Endothelial cell of umbilical vein (primary cell): Measurements from ENCODE around the gene CADM4. TPM values are rescaled to one million over a fixed set of nuclear protein-coding genes. Genes with fewer than 3 reads are reported as not detected.

Experiments used
- BruUV-seq: library from RNA; stranded (reverse); fragments of 400-500 nt; replicated peaks from 2 replicates; lab custom pipeline; 2021; lab: Mats Ljungman, UMichigan
- CTCF ChIA-PET: fragments of 300-600, 350-600 bp; sonication (Branson Sonifier 250); formaldehyde crosslinking; loops from one replicate; lab custom pipeline; 2021; ENCODE audit warnings: antibody characterized with exemption, inconsistent platforms; lab: Charles Lee
- POLR2A ChIA-PET: fragments of 300-600, 350-600 bp; sonication (Branson Sonifier 250); formaldehyde crosslinking; loops from one replicate; lab custom pipeline; 2021; ENCODE audit warnings: antibody characterized with exemption, inconsistent platforms; lab: Charles Lee
- DNase-seq: peaks from one replicate; pipeline ENCODE4 v3.0.0-alpha.2; 2011; ENCODE audit warnings: low read depth, low spot score
- FAIRE-seq: peaks from 2 replicates; lab custom pipeline; 2011; peaks lifted over from hg19 to GRCh38; lab: Jason Lieb, UNC
- H2AFZ ChIP-seq: 2 replicates; pipeline ENCODE4 v1.6.0; 2012; ENCODE audit warnings: low read depth, low read length, control low read depth, inconsistent platforms
- H3K27ac ChIP-seq: 2 replicates; pipeline ENCODE4 v1.5.1; 2011; ENCODE audit warnings: low read depth, mild to moderate bottlenecking, control low read depth, low read length, moderate library complexity; ENCODE audit not compliant: insufficient read depth
- H3K27me3 ChIP-seq, 2 experiments: 2 replicates each; pipeline versions ENCODE4 v1.6.0 to v1.6.1; 2011; ENCODE audit warnings: low read length in 2 of 2, mixed read lengths in 1 of 2; ENCODE audit not compliant: control insufficient read depth in 2 of 2, insufficient read depth in 2 of 2
- H3K36me3 ChIP-seq, 2 experiments: 2 replicates in 1 of 2; 3 replicates in 1 of 2; pipeline ENCODE4 v1.5.1; 2011; ENCODE audit warnings: low read length in 2 of 2, mild to moderate bottlenecking in 1 of 2, moderate library complexity in 1 of 2; ENCODE audit not compliant: control insufficient read depth in 2 of 2, insufficient read depth in 2 of 2; ENCODE audit errors: extremely low read depth in 1 of 2
- H3K4me1 ChIP-seq: 3 replicates; pipeline ENCODE4 v1.5.1; 2011; ENCODE audit warnings: mild to moderate bottlenecking, low read length; ENCODE audit not compliant: control insufficient read depth, insufficient read depth; ENCODE audit errors: extremely low read depth
- H3K4me2 ChIP-seq: 2 replicates; pipeline ENCODE4 v1.6.1; 2011; ENCODE audit warnings: low read length, control low read depth, mixed read lengths; ENCODE audit not compliant: insufficient read depth
- H3K4me3 ChIP-seq, 3 experiments: fragments of 200-600 bp in 1 of 3; sonication (generic), shearing (Covaris generic) in 1 of 3; replicated peaks in 1 of 3; 2 replicates each; pipeline ENCODE4 v1.5.1; 2011 to 2016; ENCODE audit warnings: control low read depth in 3 of 3, low read length in 3 of 3, mild to moderate bottlenecking in 2 of 3, inconsistent platforms in 1 of 3, low read depth in 1 of 3, moderate library complexity in 1 of 3; ENCODE audit not compliant: insufficient read depth in 1 of 3
- H3K79me2 ChIP-seq: 2 replicates; pipeline ENCODE4 v1.6.0; 2012; ENCODE audit warnings: low read length, inconsistent platforms; ENCODE audit not compliant: control insufficient read depth, insufficient read depth
- H3K9ac ChIP-seq: replicated peaks from 2 replicates; pipeline ENCODE3; 2011; ENCODE audit warnings: low read length, control low read depth; ENCODE audit not compliant: insufficient read depth; ENCODE audit errors: extremely low read depth
- H3K9me1 ChIP-seq: replicated peaks from 3 replicates; pipeline ENCODE4 v1.6.0; 2011; ENCODE audit warnings: mild to moderate bottlenecking, low read length; ENCODE audit not compliant: control insufficient read depth, insufficient read depth; ENCODE audit errors: extremely low read depth
- H3K9me3 ChIP-seq: replicated peaks from 2 replicates; pipeline ENCODE4 v1.5.1; 2012; ENCODE audit warnings: low read length, inconsistent platforms; ENCODE audit not compliant: control insufficient read depth, insufficient read depth
- H4K20me1 ChIP-seq: replicated peaks from 2 replicates; pipeline ENCODE3; 2011; ENCODE audit warnings: mild to moderate bottlenecking, low read length; ENCODE audit not compliant: control insufficient read depth, insufficient read depth; ENCODE audit errors: extremely low read depth
- EZH2 ChIP-seq: IDR thresholded peaks from 2 replicates; pipeline ENCODE4 v1.6.1; 2012; ENCODE audit warnings: borderline replicate concordance, low read depth, mild to moderate bottlenecking, moderate library complexity, low read length, inconsistent platforms; ENCODE audit not compliant: severe bottlenecking
- FOS ChIP-seq: IDR thresholded peaks from 2 replicates; pipeline ENCODE4 v1.6.1; 2011; ENCODE audit warnings: mild to moderate bottlenecking, low read length, moderate library complexity, borderline replicate concordance; ENCODE audit not compliant: insufficient read depth
- GATA2 ChIP-seq: IDR thresholded peaks from 2 replicates; pipeline ENCODE4 v1.7.0; 2011; ENCODE audit warnings: low read depth, mild to moderate bottlenecking, moderate library complexity, mixed read lengths, low read length; ENCODE audit not compliant: insufficient read length, insufficient read depth
- JUN ChIP-seq: IDR thresholded peaks from 2 replicates; pipeline ENCODE4 v1.6.1; 2011; ENCODE audit warnings: borderline replicate concordance, low read depth; ENCODE audit not compliant: insufficient read length, insufficient read depth
- POLR2A ChIP-seq: IDR thresholded peaks from 2 replicates; pipeline ENCODE4 v1.6.1; 2012; ENCODE audit warnings: low read depth, mild to moderate bottlenecking, control low read depth, low read length
- POLR2AphosphoS5 ChIP-seq: IDR thresholded peaks from 2 replicates; pipeline ENCODE4 v1.6.1; 2012; ENCODE audit warnings: low read depth, mild to moderate bottlenecking, control low read depth, low read length, moderate library complexity; ENCODE audit not compliant: insufficient read depth
- dilution Hi-C: fragments of 300-500 bp; cut with MboI; formaldehyde crosslinking; loops from one replicate; pipeline ENCODE4 v1.15.0; 2019; ENCODE audit warnings: low sequenced_read_pairs; ENCODE audit not compliant: extremely low pct_ligation_motif_present
- intact Hi-C: fragments of 100-400 bp; cut with micrococcal nuclease; formaldehyde crosslinking; loops from one replicate; pipeline ENCODE4 v1.10.0; 2022
- polyA plus RNA-seq, 4 experiments: library from polyadenylated mRNA; depleted of rRNA in 3 of 4; stranded (reverse) in 3 of 4; unstranded in 1 of 4; fragments of >200 nt; gene quantifications; 2 replicates each; pipeline versions ENCODE4 v1.2.1 to v1.2.3, GENCODE V29; 2011 to 2012; ENCODE audit warnings: missing spikeins in 1 of 4
- total RNA-seq: library from RNA; stranded (reverse); gene quantifications from 2 replicates; pipeline ENCODE4 v1.2.3, GENCODE V29; 2021
- TF ChIP-seq, protein P1 (sequence below), 2 donors: IDR thresholded peaks; 1 replicate in 1 of 2; 2 replicates in 1 of 2; pipeline ENCODE4 v1.5.1; 2011; ENCODE audit warnings: low read length in 2 of 2, mild to moderate bottlenecking in 2 of 2, moderate library complexity in 2 of 2, control low read depth in 1 of 2, inconsistent platforms in 1 of 2, low read depth in 1 of 2; ENCODE audit not compliant: insufficient read depth in 1 of 2; ENCODE audit errors: extremely low read depth in 1 of 2
- TF ChIP-seq, protein P2 (sequence below): IDR thresholded peaks from 2 replicates; pipeline ENCODE4 v1.6.1; 2011; ENCODE audit not compliant: insufficient read depth, insufficient read length

Gene CADM4
- total and polyA plus RNA-seq, 2 donors (not counting 3 experiments of a cell fraction or from before 2014, with no cell fraction given) = 5.0 to 7.5 TPM

DNA sequence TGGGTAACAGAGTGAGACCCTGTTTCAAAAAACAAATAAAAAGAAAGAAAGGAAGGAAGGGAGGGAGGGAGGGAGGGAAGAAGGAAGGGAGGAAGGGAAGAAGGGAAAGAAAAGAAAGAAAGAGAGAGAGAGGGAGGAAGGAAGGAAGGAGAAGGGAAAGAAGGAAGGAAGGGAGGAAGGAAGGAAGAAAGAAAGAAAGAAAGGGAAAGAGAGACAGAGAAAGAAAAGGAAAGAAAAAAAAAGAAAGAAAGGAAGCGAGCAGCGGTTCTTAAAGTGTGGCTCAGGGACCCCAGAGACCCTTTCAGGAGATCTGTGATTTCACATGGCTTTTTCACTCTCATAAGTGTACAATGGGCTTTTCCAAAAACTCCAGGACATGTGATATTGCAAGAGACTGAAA, 9.9 kb upstream of the CADM4 start:
- POLR2A ChIA-PET = no interaction called here
- H3K9ac ChIP-seq = no peak overlapping the region

More for the DNA sequence above, 9.9 kb upstream of the CADM4 start:
- Histone ChIP-seq H3K27ac (no peak overlapping the region), H3K4me3 (no peak overlapping the region), H3K4me2 (no peak overlapping the region), H3K36me3 (peaks cover 2 to 5% of the 10 kb centered on the region in 2 experiments), H3K27me3 (no peaks in the 10 kb centered on the region), H3K4me1 (no peaks in the 10 kb centered on the region), H3K9me1 (no peaks in the 10 kb centered on the region), H3K9me3 (no peaks in the 10 kb centered on the region), H2AFZ (no peak overlapping the region), H4K20me1 (no peaks in the 10 kb centered on the region), H3K79me2 (no peaks in the 10 kb centered on the region)
- FAIRE-seq = no peak
- CTCF ChIA-PET = interaction anchor here (1.0 to 1.9 kb wide), 3 partner anchors 13 to 114 kb away, joined by 3 to 5 read pairs (median 4); no protein-coding TSS in a partner anchor
- TF ChIP-seq POLR2A (no peak), GATA2 (no peak), POLR2AphosphoS5 (no peak), EZH2 (no peak), JUN (no peak), FOS (no peak)
- TF ChIP-seq, protein P1, sequence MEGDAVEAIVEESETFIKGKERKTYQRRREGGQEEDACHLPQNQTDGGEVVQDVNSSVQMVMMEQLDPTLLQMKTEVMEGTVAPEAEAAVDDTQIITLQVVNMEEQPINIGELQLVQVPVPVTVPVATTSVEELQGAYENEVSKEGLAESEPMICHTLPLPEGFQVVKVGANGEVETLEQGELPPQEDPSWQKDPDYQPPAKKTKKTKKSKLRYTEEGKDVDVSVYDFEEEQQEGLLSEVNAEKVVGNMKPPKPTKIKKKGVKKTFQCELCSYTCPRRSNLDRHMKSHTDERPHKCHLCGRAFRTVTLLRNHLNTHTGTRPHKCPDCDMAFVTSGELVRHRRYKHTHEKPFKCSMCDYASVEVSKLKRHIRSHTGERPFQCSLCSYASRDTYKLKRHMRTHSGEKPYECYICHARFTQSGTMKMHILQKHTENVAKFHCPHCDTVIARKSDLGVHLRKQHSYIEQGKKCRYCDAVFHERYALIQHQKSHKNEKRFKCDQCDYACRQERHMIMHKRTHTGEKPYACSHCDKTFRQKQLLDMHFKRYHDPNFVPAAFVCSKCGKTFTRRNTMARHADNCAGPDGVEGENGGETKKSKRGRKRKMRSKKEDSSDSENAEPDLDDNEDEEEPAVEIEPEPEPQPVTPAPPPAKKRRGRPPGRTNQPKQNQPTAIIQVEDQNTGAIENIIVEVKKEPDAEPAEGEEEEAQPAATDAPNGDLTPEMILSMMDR (IDR thresholded peaks at IDR 0.05; ENCODE audit: extremely low read depth in 1 of 2, insufficient read depth in 1 of 2, low read depth in 1 of 2, low read length in 2 of 2) = no peak
- TF ChIP-seq, protein P2, sequence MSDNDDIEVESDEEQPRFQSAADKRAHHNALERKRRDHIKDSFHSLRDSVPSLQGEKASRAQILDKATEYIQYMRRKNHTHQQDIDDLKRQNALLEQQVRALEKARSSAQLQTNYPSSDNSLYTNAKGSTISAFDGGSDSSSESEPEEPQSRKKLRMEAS = no peak
- intact Hi-C loops = no loop called here
- no TSS peak for BruUV-seq
- no peak for DNase-seq
- dilution Hi-C loops = no loop called here
